Measurements from ENCODE around the gene DDN. TPM values are rescaled to one million over a fixed set of nuclear protein-coding genes. Genes with fewer than 3 reads are reported as not detected.

The DDN gene
- total and polyA plus RNA-seq, 10 of the 15 experiments (the other 5 are each of a cell fraction or from before 2014, with no cell fraction given) = 0.10 to 13.4 (median 3.7) TPM

GRCh38 chr12:49014547-49014946 is 15.4 kb upstream of the DDN start:
- SMC1A ChIA-PET (ENCODE audit: uncharacterized antibody, unreplicated experiment) = interaction anchor here (0.7 to 7.5 kb wide), 5 partner anchors 9 to 45 kb away, joined by 3 to 47 read pairs (median 6); partner anchors contain the start of gene DDN
- FAIRE-seq (no peak), DNase-seq (ENCODE audit: low read depth, low spot score) (no peak), ATAC-seq (no peak)
- Histone ChIP-seq H3K4me3 (no peak overlapping the region), H3K4me2 (ENCODE audit: control insufficient read depth, insufficient read depth) (no peak overlapping the region), H3K27ac (ENCODE audit: control insufficient read depth, insufficient read depth) (no peak overlapping the region), H3K9ac (ENCODE audit: control insufficient read depth, insufficient read depth, low read length) (no peak overlapping the region), H4K20me1 (ENCODE audit: control insufficient read depth, insufficient read depth) (no peaks in the 10 kb centered on the region), H3K79me2 (ENCODE audit: control insufficient read depth, insufficient read depth, low read length) (peaks cover 21% of the 10 kb centered on the region), H3K27me3 (replicated peaks in 1 of 2; ENCODE audit: control insufficient read depth in 2 of 2, insufficient read depth in 2 of 2, low read length in 1 of 2) (no peaks in the 10 kb centered on the region), H3K4me1 (ENCODE audit: control insufficient read depth, insufficient read depth, low read length) (0 out of 2 replicates have a peak, but pooled peaks cover 3% of the 10 kb centered on the region), H3K9me3 (replicated peaks; ENCODE audit: control insufficient read depth, insufficient read depth, low read length) (no peaks in the 10 kb centered on the region), H3K36me3 (ENCODE audit: control insufficient read depth in 2 of 2, insufficient read depth in 2 of 2, low read length in 1 of 2) (peaks cover 0 to 20% of the 10 kb centered on the region in 2 experiments; a peak in 2 of 4 replicates), H2AFZ (ENCODE audit: control insufficient read depth, low read depth, low read length) (no peak overlapping the region)
- RAD21 ChIA-PET (ENCODE audit: unreplicated experiment) = interaction anchor here (0.9 to 5.0 kb wide), 3 partner anchors 13 to 27 kb away, joined by 4 to 62 read pairs (median 4); partner anchors contain the start of gene DDN
- intact Hi-C loops (cut with micrococcal nuclease; ENCODE audit: unreplicated experiment) = no loop called here
- no TSS peak for BruUV-seq (replicated peaks)
- 91% methylated on average over 1 of the region's 1 CpG for WGBS (ENCODE audit: insufficient coverage, insufficient replicate concordance, low lambda C conversion rate, missing lambda C conversion rate)
- in situ Hi-C loops (cut with MboI) = no loop called here
- CTCF ChIA-PET = interaction anchor here (0.9 to 11.1 kb wide), 8 partner anchors 18 to 162 kb away, joined by 3 to 172 read pairs (median 4); partner anchors contain the start of genes DDN and DDX23
- POLR2A ChIA-PET = interaction anchor here (0.6 to 4.9 kb wide), 3 partner anchors 16 to 162 kb away, joined by 3 to 52 read pairs (median 4); partner anchors contain the start of gene DDN
- TF ChIP-seq, protein P1, sequence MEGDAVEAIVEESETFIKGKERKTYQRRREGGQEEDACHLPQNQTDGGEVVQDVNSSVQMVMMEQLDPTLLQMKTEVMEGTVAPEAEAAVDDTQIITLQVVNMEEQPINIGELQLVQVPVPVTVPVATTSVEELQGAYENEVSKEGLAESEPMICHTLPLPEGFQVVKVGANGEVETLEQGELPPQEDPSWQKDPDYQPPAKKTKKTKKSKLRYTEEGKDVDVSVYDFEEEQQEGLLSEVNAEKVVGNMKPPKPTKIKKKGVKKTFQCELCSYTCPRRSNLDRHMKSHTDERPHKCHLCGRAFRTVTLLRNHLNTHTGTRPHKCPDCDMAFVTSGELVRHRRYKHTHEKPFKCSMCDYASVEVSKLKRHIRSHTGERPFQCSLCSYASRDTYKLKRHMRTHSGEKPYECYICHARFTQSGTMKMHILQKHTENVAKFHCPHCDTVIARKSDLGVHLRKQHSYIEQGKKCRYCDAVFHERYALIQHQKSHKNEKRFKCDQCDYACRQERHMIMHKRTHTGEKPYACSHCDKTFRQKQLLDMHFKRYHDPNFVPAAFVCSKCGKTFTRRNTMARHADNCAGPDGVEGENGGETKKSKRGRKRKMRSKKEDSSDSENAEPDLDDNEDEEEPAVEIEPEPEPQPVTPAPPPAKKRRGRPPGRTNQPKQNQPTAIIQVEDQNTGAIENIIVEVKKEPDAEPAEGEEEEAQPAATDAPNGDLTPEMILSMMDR (IDR thresholded peaks at IDR 0.05 in 2 of 3, conservative IDR thresholded peaks at IDR 0.05 in 1 of 3; ENCODE audit: control insufficient read depth in 2 of 3, extremely low read depth in 1 of 3, insufficient read depth in 1 of 3, low read depth in 3 of 3, low read length in 3 of 3) = peak in 2 of 3 experiments; percentile 9 to 20; a peak in 2 of 6 replicates
- TF ChIP-seq RELA (IDR thresholded peaks at IDR 0.05; ENCODE audit: borderline replicate concordance, partially characterized antibody) = no peak

DNA sequence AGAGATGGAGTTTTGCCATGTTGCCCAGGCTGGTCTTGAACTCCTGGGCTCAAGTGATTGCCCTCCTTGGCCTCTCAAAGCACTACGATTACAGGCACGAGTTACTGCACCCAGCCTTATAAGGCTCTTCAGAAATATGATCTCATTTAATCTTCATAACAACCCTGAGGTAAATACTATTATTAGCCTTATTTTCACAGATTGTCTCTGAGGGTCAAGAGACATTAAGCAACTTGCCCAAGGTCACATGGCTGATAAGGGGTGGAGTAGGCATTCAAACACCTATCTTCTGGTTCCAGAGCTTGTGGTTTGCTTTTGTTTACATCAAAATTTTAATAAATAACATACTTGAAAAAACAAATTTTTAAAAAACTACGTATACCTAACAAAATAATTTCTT is 14.3 kb upstream of the DDN start:
- Histone ChIP-seq H3K79me2 (ENCODE audit: control insufficient read depth, insufficient read depth, low read length) (peaks cover 20% of the 10 kb centered on the region), H4K20me1 (ENCODE audit: control insufficient read depth, insufficient read depth) (no peaks in the 10 kb centered on the region), H2AFZ (ENCODE audit: control insufficient read depth, low read depth, low read length) (no peak overlapping the region), H3K4me2 (ENCODE audit: control insufficient read depth, insufficient read depth) (no peak overlapping the region), H3K9ac (ENCODE audit: control insufficient read depth, insufficient read depth, low read length) (no peak overlapping the region), H3K9me3 (replicated peaks; ENCODE audit: control insufficient read depth, insufficient read depth, low read length) (no peaks in the 10 kb centered on the region), H3K4me3 (no peak overlapping the region), H3K4me1 (ENCODE audit: control insufficient read depth, insufficient read depth, low read length) (no peaks in the 10 kb centered on the region), H3K36me3 (ENCODE audit: control insufficient read depth in 2 of 2, insufficient read depth in 2 of 2, low read length in 1 of 2) (peaks cover 0 to 20% of the 10 kb centered on the region in 2 experiments; a peak in 2 of 4 replicates), H3K27me3 (replicated peaks in 1 of 2; ENCODE audit: control insufficient read depth in 2 of 2, insufficient read depth in 2 of 2, low read length in 1 of 2) (no peaks in the 10 kb centered on the region), H3K27ac (ENCODE audit: control insufficient read depth, insufficient read depth) (no peak overlapping the region)
- DNase-seq (ENCODE audit: low read depth, low spot score) (no peak), FAIRE-seq (no peak), ATAC-seq (no peak)
- intact Hi-C loops (cut with micrococcal nuclease; ENCODE audit: unreplicated experiment) = no loop called here
- ChIA-PET RAD21 (ENCODE audit: unreplicated experiment) (interaction anchor here (5.0 kb wide), 1 partner anchor 16 kb away, joined by 62 read pairs; the partner anchor contains the start of gene DDN), POLR2A (interaction anchor here (1.2 kb wide), 1 partner anchor 14 kb away, joined by 3 read pairs; no protein-coding TSS in a partner anchor), SMC1A (ENCODE audit: uncharacterized antibody, unreplicated experiment) (interaction anchor here (0.6 to 7.5 kb wide), 2 partner anchors 12 to 21 kb away, joined by 3 to 47 read pairs; partner anchors contain the start of gene DDN), CTCF (interaction anchor here (0.8 to 11.1 kb wide), 5 partner anchors 17 to 148 kb away, joined by 3 to 172 read pairs (median 4); partner anchors contain the start of genes DDN and RND1)
- BruUV-seq (replicated peaks) = no TSS peak
- WGBS (ENCODE audit: insufficient coverage, insufficient replicate concordance, low lambda C conversion rate, missing lambda C conversion rate) = 95% methylated on average over 3 of the region's 3 CpGs
- no peak for TF ChIP-seq NBN (IDR thresholded peaks at IDR 0.05)
- no peak for TF ChIP-seq CEBPB (IDR thresholded peaks at IDR 0.05; ENCODE audit: borderline replicate concordance in 1 of 2, low read depth in 2 of 2, low read length in 2 of 2)
- in situ Hi-C loops (cut with MboI) = no loop called here

All from GM12878 (cell line).